Measurements from ENCODE around the gene ZNF493.

ZNF493 gene

DNA sequence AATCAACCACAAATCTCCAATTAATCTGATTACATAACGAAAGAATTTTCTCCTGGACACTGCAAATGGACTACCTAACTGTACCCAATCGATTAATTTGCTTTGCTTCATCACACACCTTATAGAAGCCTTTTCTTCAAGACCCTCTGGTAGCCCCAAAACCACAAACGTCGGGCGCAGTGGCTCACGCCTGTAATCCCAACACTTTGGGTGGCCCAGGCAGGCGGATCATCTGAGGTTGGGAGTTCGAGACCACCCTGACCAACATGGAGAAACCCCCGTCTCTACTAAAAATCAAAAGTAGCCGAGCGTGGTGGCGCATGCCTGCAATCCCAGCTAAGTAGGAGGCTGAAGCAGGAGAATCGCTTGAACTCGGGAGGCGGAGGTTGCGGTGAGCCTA, 65.6 kb downstream of the ZNF493 start:
- Histone ChIP-seq H3K27ac (ENCODE audit: low read length, poor library complexity, severe bottlenecking) (no peak overlapping the region), H3K18ac (ENCODE audit: low read depth in 1 of 2, low read length in 2 of 2) (no peak overlapping the region), H2BK12ac (ENCODE audit: low read length in 2 of 2) (no peak overlapping the region), H3K14ac (ENCODE audit: low read length in 2 of 2) (no peak overlapping the region), H3K9ac (ENCODE audit: low read length) (no peak overlapping the region), H3K36me3 (ENCODE audit: control insufficient read depth in 1 of 2, insufficient read depth in 2 of 2, low read depth in 1 of 2, low read length in 2 of 2) (no peaks in the 10 kb centered on the region), H4K91ac (ENCODE audit: low read length) (no peak overlapping the region), H4K8ac (ENCODE audit: low read length) (no peak overlapping the region), H3K4ac (ENCODE audit: low read depth in 1 of 2, low read length in 2 of 2) (no peak overlapping the region), H3K4me1 (ENCODE audit: control insufficient read depth, insufficient read depth, low read depth, low read length) (peaks cover 7% of the 10 kb centered on the region), H3K27me3 (ENCODE audit: control insufficient read depth in 1 of 2, insufficient read depth in 1 of 2, low read length in 2 of 2) (no peaks in the 10 kb centered on the region), H2AFZ (ENCODE audit: low read depth, low read length) (no peak overlapping the region), H3K23ac (ENCODE audit: low read length in 2 of 2) (no peak overlapping the region), H3K4me3 (ENCODE audit: insufficient read depth in 1 of 2, low read depth in 1 of 2, low read length in 2 of 2) (no peak overlapping the region), H2BK15ac (ENCODE audit: low read depth, poor library complexity, severe bottlenecking) (no peak overlapping the region), H2AK5ac (ENCODE audit: low read length, severe bottlenecking) (no peak overlapping the region), H2BK120ac (ENCODE audit: low read depth, low read length) (no peak overlapping the region), H3K79me1 (replicated peaks; ENCODE audit: low read length, poor library complexity, severe bottlenecking) (peaks cover 2% of the 10 kb centered on the region), H2BK5ac (ENCODE audit: low read depth, low read length, poor library complexity, severe bottlenecking) (no peak overlapping the region), H3K9me3 (ENCODE audit: control insufficient read depth, low read length) (peaks cover 30% of the 10 kb centered on the region), H3K4me2 (ENCODE audit: low read length, poor library complexity, severe bottlenecking) (no peak overlapping the region)
- WGBS = 94% methylated on average over 16 of the region's 16 CpGs
- DNase-seq = no peak

- Histone ChIP-seq H2BK15ac (ENCODE audit: low read depth, poor library complexity, severe bottlenecking) (no peak overlapping the region), H3K4ac (ENCODE audit: low read depth in 1 of 2, low read length in 2 of 2) (no peak overlapping the region), H2BK120ac (ENCODE audit: low read depth, low read length) (no peak overlapping the region), H3K23ac (ENCODE audit: low read length in 2 of 2) (no peak overlapping the region), H3K14ac (ENCODE audit: low read length in 2 of 2) (no peak overlapping the region), H3K9ac (ENCODE audit: low read length) (no peak overlapping the region), H3K9me3 (ENCODE audit: control insufficient read depth, low read length) (peaks cover 24% of the 10 kb centered on the region), H3K4me3 (ENCODE audit: insufficient read depth in 1 of 2, low read depth in 1 of 2, low read length in 2 of 2) (peak overlapping the region in 1 of 2 experiments; percentile 61), H4K91ac (ENCODE audit: low read length) (no peak overlapping the region), H2AK5ac (ENCODE audit: low read length, severe bottlenecking) (no peak overlapping the region), H2AFZ (ENCODE audit: low read depth, low read length) (no peak overlapping the region), H3K18ac (ENCODE audit: low read depth in 1 of 2, low read length in 2 of 2) (no peak overlapping the region), H3K27me3 (ENCODE audit: control insufficient read depth in 1 of 2, insufficient read depth in 1 of 2, low read length in 2 of 2) (no peaks in the 10 kb centered on the region), H3K4me2 (ENCODE audit: low read length, poor library complexity, severe bottlenecking) (peak overlapping the region; percentile 84), H4K8ac (ENCODE audit: low read length) (no peak overlapping the region), H2BK12ac (ENCODE audit: low read length in 2 of 2) (no peak overlapping the region), H3K27ac (ENCODE audit: low read length, poor library complexity, severe bottlenecking) (no peak overlapping the region), H3K36me3 (ENCODE audit: control insufficient read depth in 1 of 2, insufficient read depth in 2 of 2, low read depth in 1 of 2, low read length in 2 of 2) (no peaks in the 10 kb centered on the region), H2BK5ac (ENCODE audit: low read depth, low read length, poor library complexity, severe bottlenecking) (no peak overlapping the region), H3K79me1 (replicated peaks; ENCODE audit: low read length, poor library complexity, severe bottlenecking) (no peaks in the 10 kb centered on the region), H3K4me1 (ENCODE audit: control insufficient read depth, insufficient read depth, low read depth, low read length) (peaks cover 7% of the 10 kb centered on the region)
- WGBS = 1% methylated on average over 38 of the region's 38 CpGs
- DNase-seq = no peak
These were observed 66.6 kb downstream of the ZNF493 start for GRCh38 chr19:21463449-21464105.

DNA sequence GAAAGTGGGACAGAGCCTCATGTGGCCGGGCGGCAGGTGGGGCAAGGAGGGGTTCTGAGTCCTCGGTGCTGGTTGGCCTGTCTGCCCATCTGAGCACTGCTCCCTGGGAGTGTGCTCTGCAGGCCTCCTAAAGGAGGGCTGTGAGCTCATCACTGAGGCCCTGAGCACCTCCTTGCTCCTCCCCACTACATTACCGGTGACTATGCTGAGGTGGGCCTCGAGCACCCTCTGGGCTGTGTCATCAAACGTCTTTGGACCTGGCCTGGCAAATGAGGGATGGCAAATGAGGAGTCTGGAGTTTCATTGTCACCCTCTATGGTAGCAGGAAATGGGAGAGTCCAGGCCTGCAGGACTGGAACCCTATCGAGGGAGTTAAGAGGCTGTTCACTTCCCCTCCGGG, 69.7 kb downstream of the ZNF493 start:
- Histone ChIP-seq H3K27me3 (ENCODE audit: control insufficient read depth in 1 of 2, insufficient read depth in 1 of 2, low read length in 2 of 2) (no peaks in the 10 kb centered on the region), H3K4ac (ENCODE audit: low read depth in 1 of 2, low read length in 2 of 2) (no peak overlapping the region), H3K23ac (ENCODE audit: low read length in 2 of 2) (no peak overlapping the region), H2BK120ac (ENCODE audit: low read depth, low read length) (no peak overlapping the region), H3K9me3 (ENCODE audit: control insufficient read depth, low read length) (peaks cover 16% of the 10 kb centered on the region), H3K14ac (ENCODE audit: low read length in 2 of 2) (no peak overlapping the region), H3K4me1 (ENCODE audit: control insufficient read depth, insufficient read depth, low read depth, low read length) (peaks cover 7% of the 10 kb centered on the region), H3K36me3 (ENCODE audit: control insufficient read depth in 1 of 2, insufficient read depth in 2 of 2, low read depth in 1 of 2, low read length in 2 of 2) (no peaks in the 10 kb centered on the region), H4K8ac (ENCODE audit: low read length) (no peak overlapping the region), H3K79me1 (replicated peaks; ENCODE audit: low read length, poor library complexity, severe bottlenecking) (no peaks in the 10 kb centered on the region), H2BK5ac (ENCODE audit: low read depth, low read length, poor library complexity, severe bottlenecking) (no peak overlapping the region), H4K91ac (ENCODE audit: low read length) (no peak overlapping the region), H3K9ac (ENCODE audit: low read length) (no peak overlapping the region), H3K27ac (ENCODE audit: low read length, poor library complexity, severe bottlenecking) (no peak overlapping the region), H2BK12ac (ENCODE audit: low read length in 2 of 2) (no peak overlapping the region), H2BK15ac (ENCODE audit: low read depth, poor library complexity, severe bottlenecking) (no peak overlapping the region), H3K4me2 (ENCODE audit: low read length, poor library complexity, severe bottlenecking) (no peak overlapping the region), H3K4me3 (ENCODE audit: insufficient read depth in 1 of 2, low read depth in 1 of 2, low read length in 2 of 2) (no peak overlapping the region), H2AFZ (ENCODE audit: low read depth, low read length) (no peak overlapping the region), H2AK5ac (ENCODE audit: low read length, severe bottlenecking) (no peak overlapping the region), H3K18ac (ENCODE audit: low read depth in 1 of 2, low read length in 2 of 2) (no peak overlapping the region)
- no peak for DNase-seq
- 72% methylated on average over 7 of the region's 8 CpGs for WGBS

DNA sequence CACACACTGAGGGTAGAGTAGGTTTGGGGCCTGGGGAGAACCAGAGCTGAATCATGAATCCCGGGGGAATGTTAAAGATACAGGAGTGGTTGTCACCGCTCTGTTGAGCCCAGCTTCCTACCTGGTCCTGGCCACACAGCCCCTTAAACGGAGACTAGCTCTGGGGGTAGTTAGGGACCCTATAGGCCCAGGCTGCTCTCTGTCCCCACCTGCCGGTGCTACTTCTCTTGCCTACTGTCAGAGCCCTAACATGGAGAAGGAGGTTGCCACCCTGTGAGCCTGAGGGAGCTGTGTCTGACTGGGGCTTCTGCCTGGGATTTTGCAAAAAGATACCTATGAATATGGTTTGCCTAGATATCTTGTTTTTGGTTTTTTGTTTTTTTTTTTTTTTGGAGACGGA, 71.9 kb downstream of the ZNF493 start:
- Histone ChIP-seq H3K4me1 (ENCODE audit: control insufficient read depth, insufficient read depth, low read depth, low read length) (peaks cover 1% of the 10 kb centered on the region), H3K18ac (ENCODE audit: low read depth in 1 of 2, low read length in 2 of 2) (no peak overlapping the region), H3K4ac (ENCODE audit: low read depth in 1 of 2, low read length in 2 of 2) (no peak overlapping the region), H2BK120ac (ENCODE audit: low read depth, low read length) (no peak overlapping the region), H3K23ac (ENCODE audit: low read length in 2 of 2) (no peak overlapping the region), H3K14ac (ENCODE audit: low read length in 2 of 2) (no peak overlapping the region), H3K27me3 (ENCODE audit: control insufficient read depth in 1 of 2, insufficient read depth in 1 of 2, low read length in 2 of 2) (no peaks in the 10 kb centered on the region), H4K91ac (ENCODE audit: low read length) (no peak overlapping the region), H3K4me3 (ENCODE audit: insufficient read depth in 1 of 2, low read depth in 1 of 2, low read length in 2 of 2) (no peak overlapping the region), H3K9ac (ENCODE audit: low read length) (no peak overlapping the region), H2BK15ac (ENCODE audit: low read depth, poor library complexity, severe bottlenecking) (no peak overlapping the region), H3K9me3 (ENCODE audit: control insufficient read depth, low read length) (peaks cover 5% of the 10 kb centered on the region), H3K36me3 (ENCODE audit: control insufficient read depth in 1 of 2, insufficient read depth in 2 of 2, low read depth in 1 of 2, low read length in 2 of 2) (no peaks in the 10 kb centered on the region), H3K4me2 (ENCODE audit: low read length, poor library complexity, severe bottlenecking) (no peak overlapping the region), H3K27ac (ENCODE audit: low read length, poor library complexity, severe bottlenecking) (no peak overlapping the region), H4K8ac (ENCODE audit: low read length) (no peak overlapping the region), H2AK5ac (ENCODE audit: low read length, severe bottlenecking) (no peak overlapping the region), H2BK12ac (ENCODE audit: low read length in 2 of 2) (no peak overlapping the region), H2BK5ac (ENCODE audit: low read depth, low read length, poor library complexity, severe bottlenecking) (no peak overlapping the region), H3K79me1 (replicated peaks; ENCODE audit: low read length, poor library complexity, severe bottlenecking) (no peaks in the 10 kb centered on the region), H2AFZ (ENCODE audit: low read depth, low read length) (no peak overlapping the region)
- WGBS = 67% methylated on average over 4 of the region's 5 CpGs
- DNase-seq = no peak
